ENCODE measurements around the gene ASPDH. TPM values are rescaled to one million over a fixed set of nuclear protein-coding genes. Genes with fewer than 3 reads are reported as not detected.

Gene ASPDH
- total and polyA plus RNA-seq, 12 donors, result not detected

DNA sequence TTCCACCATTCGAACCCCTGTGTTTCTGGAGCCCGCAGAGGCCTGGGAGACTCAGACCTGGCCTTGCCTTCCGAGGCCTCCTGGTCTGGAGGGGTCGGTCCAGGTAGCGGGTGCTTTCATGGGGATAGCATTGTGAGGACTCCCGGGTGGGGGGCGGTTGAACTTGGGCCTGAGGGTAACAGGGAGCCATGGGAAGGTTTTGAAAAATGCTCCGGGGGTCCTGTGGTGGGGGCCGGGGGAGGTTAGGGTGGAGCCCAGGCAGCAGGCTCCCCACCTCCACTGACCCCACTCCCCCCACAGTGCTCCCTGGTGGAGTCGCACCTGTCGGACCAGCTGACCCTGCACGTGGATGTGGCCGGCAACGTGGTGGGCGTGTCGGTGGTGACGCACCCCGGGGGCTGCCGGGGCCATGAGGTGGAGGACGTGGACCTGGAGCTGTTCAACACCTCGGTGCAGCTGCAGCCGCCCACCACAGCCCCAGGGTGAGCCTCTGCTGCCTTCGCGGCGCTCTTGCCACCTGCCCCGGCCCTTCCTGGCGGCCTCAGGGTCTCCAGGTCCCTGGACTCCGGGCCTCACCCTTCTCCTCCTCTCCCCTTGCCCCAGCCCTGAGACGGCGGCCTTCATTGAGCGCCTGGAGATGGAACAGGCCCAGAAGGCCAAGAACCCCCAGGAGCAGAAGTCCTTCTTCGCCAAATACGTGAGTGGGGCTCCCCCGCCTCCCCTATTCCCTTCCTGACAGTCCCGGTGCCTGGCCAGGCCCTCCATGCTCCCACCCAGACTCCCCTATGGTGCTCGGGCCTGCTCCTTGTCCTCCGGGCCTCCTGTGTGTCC lies 33.2 kb downstream of the ASPDH start:
- Histone ChIP-seq H3K27me3 (no peaks in the 10 kb centered on the region), H3K4me1 (peaks cover 5 to 30% (median 19%) of the 10 kb centered on the region in 9 donors), H3K9me3 (no peaks in the 10 kb centered on the region), H3K4me3 (no peak overlapping the region), H3K27ac (no peak overlapping the region), H3K36me3 (peaks cover 0 to 72% (median 19%) of the 10 kb centered on the region in 9 donors)
- intact Hi-C loops (cut with DNase I), result no loop called here
- DNase-seq, result no peak
- no peak for ATAC-seq
- TF ChIP-seq, protein P1, sequence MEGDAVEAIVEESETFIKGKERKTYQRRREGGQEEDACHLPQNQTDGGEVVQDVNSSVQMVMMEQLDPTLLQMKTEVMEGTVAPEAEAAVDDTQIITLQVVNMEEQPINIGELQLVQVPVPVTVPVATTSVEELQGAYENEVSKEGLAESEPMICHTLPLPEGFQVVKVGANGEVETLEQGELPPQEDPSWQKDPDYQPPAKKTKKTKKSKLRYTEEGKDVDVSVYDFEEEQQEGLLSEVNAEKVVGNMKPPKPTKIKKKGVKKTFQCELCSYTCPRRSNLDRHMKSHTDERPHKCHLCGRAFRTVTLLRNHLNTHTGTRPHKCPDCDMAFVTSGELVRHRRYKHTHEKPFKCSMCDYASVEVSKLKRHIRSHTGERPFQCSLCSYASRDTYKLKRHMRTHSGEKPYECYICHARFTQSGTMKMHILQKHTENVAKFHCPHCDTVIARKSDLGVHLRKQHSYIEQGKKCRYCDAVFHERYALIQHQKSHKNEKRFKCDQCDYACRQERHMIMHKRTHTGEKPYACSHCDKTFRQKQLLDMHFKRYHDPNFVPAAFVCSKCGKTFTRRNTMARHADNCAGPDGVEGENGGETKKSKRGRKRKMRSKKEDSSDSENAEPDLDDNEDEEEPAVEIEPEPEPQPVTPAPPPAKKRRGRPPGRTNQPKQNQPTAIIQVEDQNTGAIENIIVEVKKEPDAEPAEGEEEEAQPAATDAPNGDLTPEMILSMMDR (IDR thresholded peaks at IDR 0.05), result no peak
- 93 to 95% methylated on average over 30 to 37 of the region's 37 CpGs for WGBS, 2 donors

GRCh38 chr19:50479761-50480251 lies 33.9 kb downstream of the ASPDH start:
- TF ChIP-seq, protein P1 (IDR thresholded peaks at IDR 0.05), result no peak
- H3K36me3 ChIP-seq, result peaks cover 0 to 66% (median 19%) of the 10 kb centered on the region in 9 donors

GRCh38 chr19:50478901-50479715 lies 34.6 kb downstream of the ASPDH start:
- 70 to 81% methylated on average over 16 to 19 of the region's 19 CpGs for WGBS, 2 donors
- Histone ChIP-seq H3K4me3 (no peak overlapping the region), H3K36me3 (peaks cover 0 to 60% (median 19%) of the 10 kb centered on the region in 9 donors), H3K27ac (no peak overlapping the region), H3K9me3 (no peaks in the 10 kb centered on the region), H3K4me1 (peaks cover 5 to 30% (median 19%) of the 10 kb centered on the region in 9 donors), H3K27me3 (no peaks in the 10 kb centered on the region)
- no peak for DNase-seq
- TF ChIP-seq, protein P1 (IDR thresholded peaks at IDR 0.05), result peak in 7 of 9 donors; percentile 46 to 65 (median 53)
- intact Hi-C loops (cut with DNase I), result loop anchor here in 1 of 10 donors (5.0 kb wide), 2 partner anchors 33 to 107 kb away; partner anchors contain the start of genes ASPDH and JOSD2
- no peak for ATAC-seq

More at GRCh38 chr19:50479761-50480251, 33.9 kb downstream of the ASPDH start:
- DNase-seq, result no peak
- 93 to 94% methylated on average over 16 of the region's 16 CpGs for WGBS, 2 donors
- H3K27me3 ChIP-seq, result no peaks in the 10 kb centered on the region
- intact Hi-C loops (cut with DNase I), result loop anchor here in 1 of 10 donors (5.0 kb wide), 2 partner anchors 32 to 108 kb away; partner anchors contain the start of genes ASPDH and JOSD2
- no peaks in the 10 kb centered on the region for H3K9me3 ChIP-seq
- H3K27ac ChIP-seq, result no peak overlapping the region
- peaks cover 5 to 30% (median 19%) of the 10 kb centered on the region in 9 donors for H3K4me1 ChIP-seq
- ATAC-seq, result no peak
- no peak overlapping the region for H3K4me3 ChIP-seq
